ENCODE results near the gene HIVEP3.

DNA sequence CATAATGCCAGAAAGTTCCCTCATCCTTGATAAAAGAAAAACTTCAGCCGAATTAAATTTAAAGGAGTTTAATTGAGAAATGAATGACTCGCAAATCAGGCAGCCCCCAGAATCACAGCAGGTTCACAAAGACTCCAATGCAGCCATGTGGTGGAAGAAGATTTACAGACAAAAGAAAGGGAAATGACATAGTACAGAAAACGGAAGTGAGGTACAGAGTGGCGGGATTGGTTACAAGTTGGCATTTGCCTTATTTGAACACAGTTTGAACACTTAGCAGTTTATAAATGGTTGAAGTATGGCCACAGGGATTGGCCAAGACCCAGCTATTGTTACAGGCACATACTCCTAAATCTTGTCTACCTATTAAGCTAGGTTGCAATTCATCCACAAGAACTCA lies 46.6 kb downstream of the HIVEP3 start:
- TF ChIP-seq, protein P1, sequence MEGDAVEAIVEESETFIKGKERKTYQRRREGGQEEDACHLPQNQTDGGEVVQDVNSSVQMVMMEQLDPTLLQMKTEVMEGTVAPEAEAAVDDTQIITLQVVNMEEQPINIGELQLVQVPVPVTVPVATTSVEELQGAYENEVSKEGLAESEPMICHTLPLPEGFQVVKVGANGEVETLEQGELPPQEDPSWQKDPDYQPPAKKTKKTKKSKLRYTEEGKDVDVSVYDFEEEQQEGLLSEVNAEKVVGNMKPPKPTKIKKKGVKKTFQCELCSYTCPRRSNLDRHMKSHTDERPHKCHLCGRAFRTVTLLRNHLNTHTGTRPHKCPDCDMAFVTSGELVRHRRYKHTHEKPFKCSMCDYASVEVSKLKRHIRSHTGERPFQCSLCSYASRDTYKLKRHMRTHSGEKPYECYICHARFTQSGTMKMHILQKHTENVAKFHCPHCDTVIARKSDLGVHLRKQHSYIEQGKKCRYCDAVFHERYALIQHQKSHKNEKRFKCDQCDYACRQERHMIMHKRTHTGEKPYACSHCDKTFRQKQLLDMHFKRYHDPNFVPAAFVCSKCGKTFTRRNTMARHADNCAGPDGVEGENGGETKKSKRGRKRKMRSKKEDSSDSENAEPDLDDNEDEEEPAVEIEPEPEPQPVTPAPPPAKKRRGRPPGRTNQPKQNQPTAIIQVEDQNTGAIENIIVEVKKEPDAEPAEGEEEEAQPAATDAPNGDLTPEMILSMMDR (IDR thresholded peaks at IDR 0.05) = no peak
- TF ChIP-seq POLR2A (IDR thresholded peaks at IDR 0.05) = no peak
